PC-9 (cell line): ENCODE measurements around the gene MACROD1. TPM values are rescaled to one million over a fixed set of nuclear protein-coding genes. Genes with fewer than 3 reads are reported as not detected.

Experiments used
- BruUV-seq: library from RNA; stranded (reverse); fragments of 400-500 nt; replicated peaks from 2 replicates; lab custom pipeline; 2021; lab: Mats Ljungman, UMichigan
- CTCF ChIA-PET: fragments of 300-600 bp; sonication (Branson Sonifier 250); formaldehyde crosslinking; loops from one replicate; lab custom pipeline; 2022; ENCODE audit warnings: antibody characterized with exemption; lab: Charles Lee
- POLR2A ChIA-PET: fragments of 300-600 bp; sonication (Branson Sonifier 250); formaldehyde crosslinking; loops from one replicate; lab custom pipeline; 2022; ENCODE audit warnings: antibody characterized with exemption; ENCODE audit not compliant: unreplicated experiment; lab: Charles Lee
- DNase-seq, 2 experiments: peaks; one replicate each; pipeline versions ENCODE4 v3.0.0 to v3.0.0-alpha.2; 2015 to 2022; ENCODE audit warnings: mixed read lengths in 1 of 2
- H2AFZ ChIP-seq: fragments of 200-600 bp; sonication (generic); 2 replicates; pipeline ENCODE4 v1.8.1; 2017; ENCODE audit warnings: antibody characterized with exemption
- H3F3A ChIP-seq: fragments of 200-600 bp; sonication (generic); 2 replicates; pipeline ENCODE4 v1.8.1; 2017; ENCODE audit warnings: antibody characterized with exemption, mild to moderate bottlenecking, low read depth; ENCODE audit not compliant: insufficient read depth
- H3K27ac ChIP-seq: fragments of 200-600 bp; sonication (generic); 2 replicates; pipeline ENCODE4 v1.6.1; 2016; ENCODE audit warnings: mixed run types
- H3K27me3 ChIP-seq: fragments of 200-600 bp; sonication (generic); 2 replicates; pipeline ENCODE4 v1.6.1; 2016; ENCODE audit warnings: low read depth, mixed run types; ENCODE audit not compliant: insufficient read depth
- H3K36me3 ChIP-seq: fragments of 200-600 bp; sonication (generic); 2 replicates; pipeline ENCODE4 v1.6.1; 2016; ENCODE audit warnings: low read depth, mixed run types
- H3K4me1 ChIP-seq: fragments of 200-600 bp; sonication (generic); replicated peaks from 2 replicates; pipeline ENCODE4 v1.6.1; 2016; ENCODE audit warnings: mixed run types; ENCODE audit not compliant: insufficient read depth
- H3K4me2 ChIP-seq: fragments of 200-600 bp; sonication (generic); 2 replicates; pipeline ENCODE4 v1.6.1; 2017; ENCODE audit warnings: mixed run types
- H3K4me3 ChIP-seq: fragments of 200-600 bp; sonication (generic); 2 replicates; pipeline ENCODE4 v1.6.1; 2016; ENCODE audit warnings: mixed run types
- H3K79me2 ChIP-seq: fragments of 200-600 bp; sonication (generic); 2 replicates; pipeline ENCODE4 v1.6.1; 2017; ENCODE audit warnings: low read depth, mixed run types
- H3K9me2 ChIP-seq: fragments of 200-600 bp; sonication (generic); 2 replicates; pipeline ENCODE4 v1.8.1; 2017; ENCODE audit warnings: mild to moderate bottlenecking; ENCODE audit not compliant: insufficient read depth
- H3K9me3 ChIP-seq: fragments of 200-600 bp; sonication (generic); 2 replicates; pipeline ENCODE4 v1.8.1; 2016; ENCODE audit warnings: low read depth; ENCODE audit not compliant: insufficient read depth
- H4K20me1 ChIP-seq: fragments of 200-600 bp; sonication (generic); 2 replicates; pipeline ENCODE4 v1.8.1; 2017; ENCODE audit not compliant: insufficient read depth
- EZH2 ChIP-seq: fragments of 200-600 bp; sonication (generic); IDR thresholded peaks from 2 replicates; pipeline ENCODE4 v1.8.0; 2017; ENCODE audit warnings: antibody characterized with exemption, low read depth
- intact Hi-C: fragments of 100-400 bp; cut with micrococcal nuclease; formaldehyde crosslinking; loops from one replicate; pipeline ENCODE4 v1.10.0; 2022; ENCODE audit not compliant: unreplicated experiment
- total RNA-seq: library from RNA; stranded (reverse); gene quantifications from 2 replicates; pipeline ENCODE4 v1.2.3, GENCODE V29; 2021
- TF ChIP-seq, protein P1 (sequence below): fragments of 200-600 bp; sonication (generic); conservative IDR thresholded peaks from 2 replicates; pipeline ENCODE4 v1.6.1; 2017; ENCODE audit warnings: mixed run types, antibody characterized with exemption, mild to moderate bottlenecking, moderate library complexity

MACROD1 gene
- total RNA-seq, 1 experiment from 2014 or later: 41.0 TPM

DNA sequence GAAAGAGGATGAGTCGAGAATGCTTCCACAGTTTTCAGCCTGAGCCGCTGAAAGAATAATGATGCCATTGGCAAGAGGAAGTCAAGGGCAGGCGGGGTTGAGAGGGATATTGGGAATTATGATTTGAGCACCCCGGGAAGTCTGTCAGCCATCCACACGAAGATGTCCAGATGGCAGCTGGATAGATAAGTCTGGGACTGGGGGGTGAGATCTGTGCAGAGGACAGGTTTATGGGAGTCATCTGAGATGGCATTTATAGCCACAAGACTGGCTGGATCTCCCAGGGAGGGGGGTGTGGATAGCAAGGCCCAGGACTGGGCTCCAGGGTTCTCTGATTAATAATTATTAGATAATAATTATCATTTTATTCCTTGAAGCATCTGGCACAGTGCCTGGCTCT, 15.0 kb upstream of the MACROD1 start:
- Histone ChIP-seq H3K4me2 (peak overlapping the region; percentile 76), H3K36me3 (no peaks in the 10 kb centered on the region), H2AFZ (no peak overlapping the region), H3K9me3 (no peaks in the 10 kb centered on the region), H4K20me1 (no peaks in the 10 kb centered on the region; the same call in 1 of the 2 replicates), H3K27ac (no peak overlapping the region), H3K27me3 (no peaks in the 10 kb centered on the region), H3K9me2 (no peaks in the 10 kb centered on the region), H3K4me1 (peaks cover 31% of the 10 kb centered on the region), H3F3A (peaks cover 30% of the 10 kb centered on the region; the same call in 1 of the 2 replicates), H3K4me3 (no peak overlapping the region; the same call in 1 of the 2 replicates), H3K79me2 (peaks cover 28% of the 10 kb centered on the region)
- TF ChIP-seq, protein P1, sequence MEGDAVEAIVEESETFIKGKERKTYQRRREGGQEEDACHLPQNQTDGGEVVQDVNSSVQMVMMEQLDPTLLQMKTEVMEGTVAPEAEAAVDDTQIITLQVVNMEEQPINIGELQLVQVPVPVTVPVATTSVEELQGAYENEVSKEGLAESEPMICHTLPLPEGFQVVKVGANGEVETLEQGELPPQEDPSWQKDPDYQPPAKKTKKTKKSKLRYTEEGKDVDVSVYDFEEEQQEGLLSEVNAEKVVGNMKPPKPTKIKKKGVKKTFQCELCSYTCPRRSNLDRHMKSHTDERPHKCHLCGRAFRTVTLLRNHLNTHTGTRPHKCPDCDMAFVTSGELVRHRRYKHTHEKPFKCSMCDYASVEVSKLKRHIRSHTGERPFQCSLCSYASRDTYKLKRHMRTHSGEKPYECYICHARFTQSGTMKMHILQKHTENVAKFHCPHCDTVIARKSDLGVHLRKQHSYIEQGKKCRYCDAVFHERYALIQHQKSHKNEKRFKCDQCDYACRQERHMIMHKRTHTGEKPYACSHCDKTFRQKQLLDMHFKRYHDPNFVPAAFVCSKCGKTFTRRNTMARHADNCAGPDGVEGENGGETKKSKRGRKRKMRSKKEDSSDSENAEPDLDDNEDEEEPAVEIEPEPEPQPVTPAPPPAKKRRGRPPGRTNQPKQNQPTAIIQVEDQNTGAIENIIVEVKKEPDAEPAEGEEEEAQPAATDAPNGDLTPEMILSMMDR: no peak
- no peak for TF ChIP-seq EZH2
- intact Hi-C loops: no loop called here
- ChIA-PET CTCF (interaction anchor here (1.4 kb wide), 1 partner anchor 120 kb away, joined by 3 read pairs; no protein-coding TSS in a partner anchor), POLR2A (interaction anchor here (0.6 kb wide), 1 partner anchor 246 kb away, joined by 8 read pairs; no protein-coding TSS in a partner anchor)
- no peak for DNase-seq
- BruUV-seq: no TSS peak

DNA sequence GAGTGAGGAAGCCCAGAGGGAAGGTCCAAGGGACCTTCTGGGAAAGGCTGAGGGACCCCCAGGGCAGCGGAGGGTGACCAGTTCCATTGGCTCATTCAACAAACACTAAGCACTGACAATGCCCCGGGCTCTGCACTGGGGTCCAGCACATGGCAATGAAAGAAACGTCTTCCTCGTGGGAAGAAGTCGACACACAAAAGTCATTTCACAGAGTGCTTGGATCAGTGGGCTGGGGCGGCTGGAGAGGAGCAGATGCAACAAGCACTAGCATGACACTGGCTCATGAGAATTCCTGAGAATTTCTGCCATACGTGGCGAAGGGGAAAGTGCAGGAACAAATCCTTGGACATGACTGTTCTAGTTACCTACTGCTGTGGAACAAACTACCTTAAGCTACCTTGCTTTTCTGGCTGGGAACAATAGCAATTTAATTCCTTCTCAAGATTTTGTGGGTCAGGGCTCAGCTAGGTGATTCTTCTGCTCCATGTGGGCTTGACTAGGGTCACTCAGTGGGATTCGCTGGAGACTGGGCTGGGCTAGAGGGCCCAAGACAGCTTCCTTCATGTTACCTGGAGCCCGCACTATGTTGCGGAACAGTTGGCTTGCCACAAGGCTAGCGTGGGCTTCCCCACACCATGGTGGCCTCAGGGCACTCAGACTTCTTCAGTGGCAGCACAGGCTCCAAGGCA, 13.2 kb upstream of the MACROD1 start:
- Histone ChIP-seq H3K27ac (no peak overlapping the region), H3K4me3 (no peak overlapping the region), H3K27me3 (no peaks in the 10 kb centered on the region), H2AFZ (no peak overlapping the region), H3K79me2 (peaks cover 18% of the 10 kb centered on the region), H3K9me3 (no peaks in the 10 kb centered on the region), H4K20me1 (no peaks in the 10 kb centered on the region; the same call in 1 of the 2 replicates), H3K9me2 (no peaks in the 10 kb centered on the region), H3K4me2 (no peak overlapping the region), H3K36me3 (no peaks in the 10 kb centered on the region), H3K4me1 (peaks cover 24% of the 10 kb centered on the region), H3F3A (peaks cover 21% of the 10 kb centered on the region; the same call in 1 of the 2 replicates)
- intact Hi-C loops: no loop called here
- CTCF ChIA-PET: no interaction called here
- BruUV-seq: no TSS peak
- POLR2A ChIA-PET: no interaction called here
- no peak for TF ChIP-seq EZH2
- TF ChIP-seq, protein P1: no peak
- DNase-seq: no peak

DNA sequence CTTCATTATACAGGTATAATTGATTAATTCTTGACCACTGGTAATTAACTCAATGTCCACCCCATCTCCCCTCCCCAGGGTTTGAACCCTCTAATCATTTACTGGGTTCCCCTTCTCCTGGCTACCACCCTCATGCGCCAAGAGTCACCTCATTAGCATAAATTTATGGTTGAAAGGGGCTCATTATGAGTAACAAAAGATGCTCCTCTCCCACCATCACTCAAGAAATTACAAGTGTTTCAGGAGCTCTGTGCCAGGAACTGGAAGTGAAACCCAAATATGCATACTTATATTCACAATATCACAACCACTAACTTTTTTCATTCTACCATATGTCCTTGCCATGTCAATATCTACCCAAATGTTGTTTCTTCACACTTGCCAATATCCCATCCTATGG, 12.3 kb upstream of the MACROD1 start:
- H3K27ac ChIP-seq: no peak overlapping the region
- H3F3A ChIP-seq: peaks cover 17% of the 10 kb centered on the region; the same call in 1 of the 2 replicates
- peaks cover 9% of the 10 kb centered on the region for H3K79me2 ChIP-seq
- no peak overlapping the region for H3K4me3 ChIP-seq
- intact Hi-C loops: no loop called here
- H3K9me2 ChIP-seq: no peaks in the 10 kb centered on the region
- H3K4me2 ChIP-seq: no peak overlapping the region
- no TSS peak for BruUV-seq
- H3K27me3 ChIP-seq: no peaks in the 10 kb centered on the region
- H3K4me1 ChIP-seq: peaks cover 15% of the 10 kb centered on the region
- ChIA-PET POLR2A (no interaction called here), CTCF (no interaction called here)
- no peak overlapping the region for H2AFZ ChIP-seq
- TF ChIP-seq, protein P1: no peak
- no peak for TF ChIP-seq EZH2
- no peaks in the 10 kb centered on the region for H3K36me3 ChIP-seq
- DNase-seq: no peak
- no peaks in the 10 kb centered on the region for H3K9me3 ChIP-seq
- no peaks in the 10 kb centered on the region; the same call in 1 of the 2 replicates for H4K20me1 ChIP-seq
